ENCODE measurements around the gene INPP4B. TPM values are rescaled to one million over a fixed set of nuclear protein-coding genes. Genes with fewer than 3 reads are reported as not detected.

The INPP4B gene
- total and polyA plus RNA-seq, 2 donors (not counting 1 experiment from before 2014, with no cell fraction given): 0.03 TPM; not detected in 1

DNA sequence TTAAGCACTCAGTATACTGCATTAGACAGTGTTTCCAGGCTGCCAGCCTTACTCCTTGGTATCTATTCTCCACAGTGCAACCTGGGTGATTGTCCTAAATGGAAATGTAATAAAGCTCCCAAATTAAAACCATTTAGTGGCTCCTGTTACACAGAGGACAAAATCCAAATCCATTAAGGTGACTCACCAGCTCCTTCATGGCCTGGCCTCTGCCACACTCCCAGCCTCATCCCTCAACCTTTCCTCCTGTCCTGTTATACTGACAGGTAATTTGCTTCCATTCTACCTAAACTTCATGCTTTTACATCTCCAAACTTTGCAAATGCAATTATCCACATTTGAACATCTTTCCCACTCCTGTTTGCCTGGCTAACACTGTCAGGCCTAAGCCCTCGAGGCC lies 140.3 kb downstream of the INPP4B start:
- Histone ChIP-seq H3K9ac (ENCODE audit: low read length) (no peak overlapping the region), H2AFZ (ENCODE audit: insufficient read depth, low read depth, low read length, poor library complexity, severe bottlenecking) (no peak overlapping the region), H4K20me1 (ENCODE audit: control insufficient read depth, insufficient read depth, low read length, poor library complexity, severe bottlenecking) (no peaks in the 10 kb centered on the region), H3K9me3 (ENCODE audit: control extremely low read depth in 1 of 3, control insufficient read depth in 2 of 3, insufficient read depth in 1 of 3, low read length in 2 of 3) (peaks cover 0 to 8% (median 1%) of the 10 kb centered on the region in 3 donors), H3K27ac (ENCODE audit: low read length in 2 of 2) (no peak overlapping the region), H3K27me3 (replicated peaks in 1 of 4; ENCODE audit: control extremely low read depth in 1 of 4, control insufficient read depth in 3 of 4, insufficient read depth in 4 of 4, low read length in 3 of 4) (no peaks in the 10 kb centered on the region), H3K4me2 (replicated peaks; ENCODE audit: low read depth, low read length, poor library complexity, severe bottlenecking) (no peak overlapping the region), H3K36me3 (replicated peaks in 1 of 2; ENCODE audit: control extremely low read depth in 1 of 2, control insufficient read depth in 1 of 2, extremely low read depth in 1 of 2, insufficient read depth in 2 of 2, low read length in 1 of 2) (no peaks in the 10 kb centered on the region), H3K4me1 (ENCODE audit: control insufficient read depth in 2 of 2, insufficient read depth in 2 of 2, low read length in 2 of 2) (no peaks in the 10 kb centered on the region), H3K4me3 (ENCODE audit: control extremely low read depth in 1 of 5, extremely low read depth in 1 of 5, insufficient read depth in 1 of 5, low read depth in 2 of 5, low read length in 4 of 5) (no peak overlapping the region), H3K79me2 (ENCODE audit: control insufficient read depth, insufficient read depth, low read length) (no peaks in the 10 kb centered on the region)
- no peak overlapping the region for H3K4me3 Mint-ChIP-seq
- POLR2A ChIA-PET: no interaction called here
- WGBS (ENCODE audit: insufficient coverage): 63% methylated on average over 1 of the region's 1 CpG
- intact Hi-C loops (cut with micrococcal nuclease): no loop called here
- no peak overlapping the region for H3K27ac Mint-ChIP-seq
- H3K4me1 Mint-ChIP-seq: no peaks in the 10 kb centered on the region
- ATAC-seq (ENCODE audit: low read depth) (no peak), DNase-seq (no peak)
- no peak for TF ChIP-seq EZH2 (IDR thresholded peaks at IDR 0.05; ENCODE audit: borderline replicate concordance, insufficient read depth, low read depth, low read length, poor library complexity, severe bottlenecking)
- TF ChIP-seq, protein P1, sequence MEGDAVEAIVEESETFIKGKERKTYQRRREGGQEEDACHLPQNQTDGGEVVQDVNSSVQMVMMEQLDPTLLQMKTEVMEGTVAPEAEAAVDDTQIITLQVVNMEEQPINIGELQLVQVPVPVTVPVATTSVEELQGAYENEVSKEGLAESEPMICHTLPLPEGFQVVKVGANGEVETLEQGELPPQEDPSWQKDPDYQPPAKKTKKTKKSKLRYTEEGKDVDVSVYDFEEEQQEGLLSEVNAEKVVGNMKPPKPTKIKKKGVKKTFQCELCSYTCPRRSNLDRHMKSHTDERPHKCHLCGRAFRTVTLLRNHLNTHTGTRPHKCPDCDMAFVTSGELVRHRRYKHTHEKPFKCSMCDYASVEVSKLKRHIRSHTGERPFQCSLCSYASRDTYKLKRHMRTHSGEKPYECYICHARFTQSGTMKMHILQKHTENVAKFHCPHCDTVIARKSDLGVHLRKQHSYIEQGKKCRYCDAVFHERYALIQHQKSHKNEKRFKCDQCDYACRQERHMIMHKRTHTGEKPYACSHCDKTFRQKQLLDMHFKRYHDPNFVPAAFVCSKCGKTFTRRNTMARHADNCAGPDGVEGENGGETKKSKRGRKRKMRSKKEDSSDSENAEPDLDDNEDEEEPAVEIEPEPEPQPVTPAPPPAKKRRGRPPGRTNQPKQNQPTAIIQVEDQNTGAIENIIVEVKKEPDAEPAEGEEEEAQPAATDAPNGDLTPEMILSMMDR (IDR thresholded peaks at IDR 0.05): no peak
- CTCF ChIA-PET: no interaction called here
- no peaks in the 10 kb centered on the region for H3K9me3 Mint-ChIP-seq (ENCODE audit: insufficient read depth)
- no peaks in the 10 kb centered on the region for H3K27me3 Mint-ChIP-seq

DNA sequence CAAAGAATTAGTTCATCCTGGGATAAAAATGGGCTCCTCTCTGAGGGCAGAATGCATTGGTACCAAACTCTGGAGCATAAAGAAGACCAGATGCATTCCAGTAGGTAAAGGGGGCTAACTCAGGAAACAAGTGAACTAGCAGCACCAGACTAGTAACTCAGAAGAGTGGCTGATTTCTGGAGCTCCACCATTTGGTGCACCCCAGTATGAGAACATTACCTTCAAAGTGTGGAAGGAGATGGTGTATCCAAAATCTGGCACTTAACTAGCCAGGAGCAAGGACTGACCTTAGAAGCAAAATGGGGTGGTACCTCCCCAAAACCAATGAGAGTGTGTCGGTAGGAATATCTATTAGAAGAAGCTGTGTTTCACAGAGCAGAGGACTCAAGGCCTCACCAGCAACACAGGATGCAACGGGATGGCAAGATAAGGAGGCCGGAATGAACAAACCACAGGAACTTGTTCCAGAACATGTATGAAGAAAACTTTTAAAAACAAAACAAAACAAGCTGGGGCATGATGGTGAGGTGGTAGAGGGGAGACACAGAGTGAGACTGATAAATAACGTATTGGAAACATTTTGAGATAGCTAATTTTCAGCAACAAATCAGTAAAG lies 142.3 kb downstream of the INPP4B start:
- no peaks in the 10 kb centered on the region for H3K36me3 ChIP-seq (replicated peaks in 1 of 2; ENCODE audit: control extremely low read depth in 1 of 2, control insufficient read depth in 1 of 2, extremely low read depth in 1 of 2, insufficient read depth in 2 of 2, low read length in 1 of 2)
- H3K27me3 ChIP-seq (replicated peaks in 1 of 4; ENCODE audit: control extremely low read depth in 1 of 4, control insufficient read depth in 3 of 4, insufficient read depth in 4 of 4, low read length in 3 of 4): no peaks in the 10 kb centered on the region
- DNase-seq (no peak), ATAC-seq (ENCODE audit: low read depth) (no peak)
- Mint-ChIP-seq H3K27me3 (no peaks in the 10 kb centered on the region), H3K9me3 (ENCODE audit: insufficient read depth) (no peaks in the 10 kb centered on the region), H3K4me1 (no peaks in the 10 kb centered on the region), H3K4me3 (no peak overlapping the region), H3K27ac (no peak overlapping the region)
- H3K4me3 ChIP-seq (ENCODE audit: control extremely low read depth in 1 of 5, extremely low read depth in 1 of 5, insufficient read depth in 1 of 5, low read depth in 2 of 5, low read length in 4 of 5): no peak overlapping the region
- intact Hi-C loops (cut with micrococcal nuclease): no loop called here
- no peak overlapping the region for H2AFZ ChIP-seq (ENCODE audit: insufficient read depth, low read depth, low read length, poor library complexity, severe bottlenecking)
- H3K79me2 ChIP-seq (ENCODE audit: control insufficient read depth, insufficient read depth, low read length): no peaks in the 10 kb centered on the region
- H3K27ac ChIP-seq (ENCODE audit: low read length in 2 of 2): no peak overlapping the region
- no peaks in the 10 kb centered on the region for H3K4me1 ChIP-seq (ENCODE audit: control insufficient read depth in 2 of 2, insufficient read depth in 2 of 2, low read length in 2 of 2)
- ChIA-PET POLR2A (no interaction called here), CTCF (no interaction called here)
- TF ChIP-seq, protein P1 (IDR thresholded peaks at IDR 0.05): no peak
- no peak for TF ChIP-seq EZH2 (IDR thresholded peaks at IDR 0.05; ENCODE audit: borderline replicate concordance, insufficient read depth, low read depth, low read length, poor library complexity, severe bottlenecking)
- no peak overlapping the region for H3K9ac ChIP-seq (ENCODE audit: low read length)
- H3K9me3 ChIP-seq (ENCODE audit: control extremely low read depth in 1 of 3, control insufficient read depth in 2 of 3, insufficient read depth in 1 of 3, low read length in 2 of 3): peaks cover 0 to 7% (median 1%) of the 10 kb centered on the region in 3 donors
- 0% methylated on average over 1 of the region's 4 CpGs for WGBS (ENCODE audit: insufficient coverage)
- no peaks in the 10 kb centered on the region for H4K20me1 ChIP-seq (ENCODE audit: control insufficient read depth, insufficient read depth, low read length, poor library complexity, severe bottlenecking)
- H3K4me2 ChIP-seq (replicated peaks; ENCODE audit: low read depth, low read length, poor library complexity, severe bottlenecking): no peak overlapping the region

Measured in B cell (primary cell).